Right kidney (tissue), 9 donors: ENCODE data around the gene KRTAP25-1.

Experiments used
- DNase-seq: peaks from one replicate; pipeline ENCODE4 v3.0.0-alpha.2; 2016
- long read RNA-seq, 8 donors: transcript quantifications; one replicate each; lab custom pipeline, GENCODE V29; 2026

KRTAP25-1 gene
- long read RNA-seq, donor 1: 0 reads
- long read RNA-seq, donor 2: 0 reads
- long read RNA-seq, donor 3: 0 reads
- long read RNA-seq, donor 4: 0 reads
- long read RNA-seq, donor 5: 0 reads
- long read RNA-seq, donor 6: 0 reads
- long read RNA-seq, donor 7: 0 reads
- long read RNA-seq, donor 8: 0 reads

- no peak for DNase-seq
Measured at GRCh38 chr21:30289215-30289614, at the start of gene KRTAP25-1. Gene KRTAP25-1 (minus strand): TSS chr21:30289514. CDS start chr21:30289490, 24 bp downstream.

GRCh38 chr21:30338717-30339116 lies 49.4 kb upstream of the KRTAP25-1 start:
- DNase-seq: no peak

GRCh38 chr21:30337772-30338171 lies 48.5 kb upstream of the KRTAP25-1 start:
- no peak for DNase-seq

- DNase-seq: no peak
Measured at GRCh38 chr21:30337276-30337744, 48.0 kb upstream of the KRTAP25-1 start, which contains the start of gene KRTAP27-1. Gene KRTAP27-1 (minus strand): TSS chr21:30337694. CDS start chr21:30337668, 26 bp downstream.

GRCh38 chr21:30336596-30336995 lies 47.3 kb upstream of the KRTAP25-1 start:
- DNase-seq: no peak

- DNase-seq: no peak
Measured at GRCh38 chr21:30333736-30334135, 44.4 kb upstream of the KRTAP25-1 start.

- no peak for DNase-seq
Measured at GRCh38 chr21:30332681-30333080, 43.4 kb upstream of the KRTAP25-1 start.

- DNase-seq: no peak
Measured at GRCh38 chr21:30329203-30329875, 40.0 kb upstream of the KRTAP25-1 start.

GRCh38 chr21:30326390-30326789 lies 37.1 kb upstream of the KRTAP25-1 start:
- no peak for DNase-seq

GRCh38 chr21:30320215-30320614 lies 30.9 kb upstream of the KRTAP25-1 start, which contains the start of gene KRTAP26-1:
Gene KRTAP26-1 (minus strand): TSS chr21:30320315. CDS start chr21:30320035, 280 bp downstream.
- no peak for DNase-seq

GRCh38 chr21:30315701-30316100 lies 26.4 kb upstream of the KRTAP25-1 start:
- DNase-seq: no peak

- no peak for DNase-seq
Measured at GRCh38 chr21:30306884-30307283, 17.6 kb upstream of the KRTAP25-1 start.

GRCh38 chr21:30305136-30305535 lies 15.8 kb upstream of the KRTAP25-1 start:
- DNase-seq: no peak

GRCh38 chr21:30282850-30283249 lies 6.5 kb downstream of the KRTAP25-1 start, which contains the start of gene KRTAP24-1:
Gene KRTAP24-1 (minus strand): TSS chr21:30282950. CDS start chr21:30282932, 18 bp downstream.
- DNase-seq: no peak

- DNase-seq: no peak
Measured at GRCh38 chr21:30271611-30272010, 17.7 kb downstream of the KRTAP25-1 start.

GRCh38 chr21:30271156-30271555 lies 18.2 kb downstream of the KRTAP25-1 start:
- DNase-seq: no peak

- no peak for DNase-seq
Measured at GRCh38 chr21:30269803-30270530, 19.3 kb downstream of the KRTAP25-1 start.

GRCh38 chr21:30268608-30269197 lies 20.6 kb downstream of the KRTAP25-1 start:
- DNase-seq: no peak

- no peak for DNase-seq
Measured at GRCh38 chr21:30257773-30258172, 31.5 kb downstream of the KRTAP25-1 start.

GRCh38 chr21:30256100-30256499 lies 33.2 kb downstream of the KRTAP25-1 start:
- DNase-seq: no peak

- DNase-seq: no peak
Measured at GRCh38 chr21:30255679-30256078, 33.6 kb downstream of the KRTAP25-1 start.

- no peak for DNase-seq
Measured at GRCh38 chr21:30251781-30252180, 37.5 kb downstream of the KRTAP25-1 start.

- no peak for DNase-seq
Measured at GRCh38 chr21:30249936-30250335, 39.4 kb downstream of the KRTAP25-1 start.
